Measurements from ENCODE around the gene ARHGAP9.
A peak's percentile ranks its signal among the peaks of the same experiment; 100 is the strongest.

The ARHGAP9 gene

GRCh38 chr12:57471661-57472060 is 8.0 kb downstream of the ARHGAP9 start:
- no peak for DNase-seq

GRCh38 chr12:57470970-57471656 is 8.6 kb downstream of the ARHGAP9 start:
- no peak for DNase-seq

DNA sequence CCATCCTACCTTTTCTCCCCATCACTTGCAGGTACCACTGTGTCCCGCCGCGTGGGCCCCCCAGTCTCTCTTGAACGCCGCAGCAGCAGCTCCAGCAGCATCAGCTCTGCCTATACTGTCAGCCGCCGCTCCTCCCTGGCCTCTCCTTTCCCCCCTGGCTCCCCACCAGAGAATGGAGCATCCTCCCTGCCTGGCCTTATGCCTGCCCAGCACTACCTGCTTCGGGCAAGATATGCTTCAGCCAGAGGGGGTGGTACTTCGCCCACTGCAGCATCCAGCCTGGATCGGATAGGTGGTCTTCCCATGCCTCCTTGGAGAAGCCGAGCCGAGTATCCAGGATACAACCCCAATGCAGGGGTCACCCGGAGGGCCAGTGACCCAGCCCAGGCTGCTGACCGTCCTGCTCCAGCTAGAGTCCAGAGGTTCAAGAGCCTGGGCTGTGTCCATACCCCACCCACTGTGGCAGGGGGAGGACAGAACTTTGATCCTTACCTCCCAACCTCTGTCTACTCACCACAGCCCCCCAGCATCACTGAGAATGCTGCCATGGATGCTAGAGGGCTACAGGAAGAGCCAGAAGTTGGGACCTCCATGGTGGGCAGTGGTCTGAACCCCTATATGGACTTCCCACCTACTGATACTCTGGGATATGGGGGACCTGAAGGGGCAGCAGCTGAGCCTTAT is 9.2 kb downstream of the ARHGAP9 start:
- DNase-seq = no peak

DNA sequence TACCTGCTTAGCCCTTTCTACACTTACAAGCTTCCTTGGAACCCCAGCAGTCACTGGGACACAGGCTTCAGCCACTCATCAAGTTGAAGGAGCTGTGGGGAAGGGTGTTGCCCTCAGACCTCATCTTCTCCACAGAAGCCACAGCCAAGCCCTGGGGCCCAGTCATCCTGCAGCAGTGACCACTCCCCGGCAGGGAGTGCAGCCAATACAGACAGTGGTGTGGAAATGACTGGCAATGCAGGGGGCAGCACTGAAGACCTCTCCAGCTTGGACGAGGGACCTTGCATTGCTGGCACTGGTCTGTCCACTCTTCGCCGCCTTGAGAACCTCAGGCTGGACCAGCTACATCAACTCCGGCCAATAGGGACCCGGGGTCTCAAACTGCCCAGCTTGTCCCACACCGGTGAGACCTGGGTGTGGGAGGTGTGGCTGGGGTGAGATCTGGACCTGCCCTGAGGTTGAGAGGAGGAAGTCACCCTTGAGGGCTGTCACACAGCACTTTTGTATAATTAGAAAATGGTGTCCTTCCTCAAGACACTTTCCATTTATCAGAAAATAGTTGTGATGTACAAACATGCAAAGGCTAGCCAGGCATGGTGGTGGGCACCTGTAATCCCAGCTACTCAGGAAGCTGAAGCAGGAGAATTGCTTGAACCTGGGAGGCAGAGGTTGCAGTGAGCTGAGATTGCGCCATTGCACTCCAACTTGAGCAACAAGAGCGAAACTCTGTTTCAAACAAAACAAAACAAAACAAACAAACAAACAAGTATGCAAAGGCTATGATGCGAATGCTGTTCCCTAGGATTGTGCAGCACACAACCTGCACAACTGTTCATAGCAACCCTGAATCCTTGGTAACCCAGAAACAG is 10.1 kb downstream of the ARHGAP9 start:
- DNase-seq = peak; percentile 53

- DNase-seq = no peak
Measured at GRCh38 chr12:57467915-57468314, 11.8 kb downstream of the ARHGAP9 start.

DNA sequence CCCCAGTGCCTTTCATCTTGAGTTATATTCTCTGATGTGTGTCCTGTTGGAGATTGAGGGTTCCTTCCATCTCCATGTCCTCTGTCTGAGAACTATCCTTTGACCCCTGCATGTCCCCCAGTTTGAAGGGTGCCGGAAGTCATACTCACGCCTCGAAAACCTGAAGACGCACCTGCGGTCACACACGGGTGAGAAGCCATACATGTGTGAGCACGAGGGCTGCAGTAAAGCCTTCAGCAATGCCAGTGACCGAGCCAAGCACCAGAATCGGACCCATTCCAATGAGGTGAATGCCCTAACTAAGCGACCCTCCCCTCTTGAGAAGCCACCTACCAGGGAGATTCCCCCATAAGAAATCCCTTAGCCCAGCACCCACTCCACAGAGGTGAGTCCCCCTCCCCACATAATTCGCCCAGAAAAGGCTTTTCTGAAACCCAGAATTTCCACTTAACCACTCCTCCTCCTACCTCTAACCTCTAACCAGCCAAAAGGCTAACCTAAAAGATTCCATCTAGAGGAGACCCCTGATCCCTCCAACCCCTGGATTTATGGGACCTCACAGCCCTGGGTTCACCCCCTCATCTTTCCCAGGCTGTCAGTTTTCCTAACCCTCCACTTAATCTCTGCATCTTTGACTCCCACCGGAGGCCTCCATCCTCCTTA is 12.3 kb downstream of the ARHGAP9 start:
- DNase-seq = no peak

- no peak for DNase-seq
Measured at GRCh38 chr12:57465747-57466505, 13.7 kb downstream of the ARHGAP9 start.

DNA sequence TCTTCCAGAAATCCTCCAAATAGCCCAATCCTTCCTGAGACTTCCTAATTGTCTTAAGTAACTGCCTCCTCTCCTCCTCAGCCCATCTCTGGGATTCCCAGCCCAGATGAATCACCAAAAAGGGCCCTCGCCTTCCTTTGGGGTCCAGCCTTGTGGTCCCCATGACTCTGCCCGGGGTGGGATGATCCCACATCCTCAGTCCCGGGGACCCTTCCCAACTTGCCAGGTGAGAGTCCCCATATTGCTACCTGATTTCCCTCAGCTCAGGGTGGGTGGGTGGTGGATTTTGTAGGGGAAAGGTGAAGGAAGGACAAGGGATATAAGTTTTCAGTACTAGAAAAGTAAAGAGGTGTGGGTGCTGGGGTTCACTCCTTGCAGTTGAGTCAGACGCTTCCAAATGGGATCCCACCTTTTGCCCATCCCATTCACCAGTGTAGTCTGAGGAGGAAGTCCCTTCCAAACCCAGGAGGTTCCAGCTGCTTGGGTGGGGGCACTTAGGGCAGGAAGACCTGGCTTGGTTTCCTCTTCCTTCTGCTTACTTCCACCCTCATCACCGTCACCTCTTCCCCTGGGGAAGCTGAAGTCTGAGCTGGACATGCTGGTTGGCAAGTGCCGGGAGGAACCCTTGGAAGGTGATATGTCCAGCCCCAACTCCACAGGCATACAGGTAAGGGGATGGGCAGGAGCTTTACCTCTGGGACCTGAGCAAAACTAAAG is 14.5 kb downstream of the ARHGAP9 start:
- no peak for DNase-seq

- no peak for DNase-seq
Measured at GRCh38 chr12:57464569-57464968, 15.1 kb downstream of the ARHGAP9 start.

GRCh38 chr12:57462912-57463253 is 16.8 kb downstream of the ARHGAP9 start:
- DNase-seq = no peak

DNA sequence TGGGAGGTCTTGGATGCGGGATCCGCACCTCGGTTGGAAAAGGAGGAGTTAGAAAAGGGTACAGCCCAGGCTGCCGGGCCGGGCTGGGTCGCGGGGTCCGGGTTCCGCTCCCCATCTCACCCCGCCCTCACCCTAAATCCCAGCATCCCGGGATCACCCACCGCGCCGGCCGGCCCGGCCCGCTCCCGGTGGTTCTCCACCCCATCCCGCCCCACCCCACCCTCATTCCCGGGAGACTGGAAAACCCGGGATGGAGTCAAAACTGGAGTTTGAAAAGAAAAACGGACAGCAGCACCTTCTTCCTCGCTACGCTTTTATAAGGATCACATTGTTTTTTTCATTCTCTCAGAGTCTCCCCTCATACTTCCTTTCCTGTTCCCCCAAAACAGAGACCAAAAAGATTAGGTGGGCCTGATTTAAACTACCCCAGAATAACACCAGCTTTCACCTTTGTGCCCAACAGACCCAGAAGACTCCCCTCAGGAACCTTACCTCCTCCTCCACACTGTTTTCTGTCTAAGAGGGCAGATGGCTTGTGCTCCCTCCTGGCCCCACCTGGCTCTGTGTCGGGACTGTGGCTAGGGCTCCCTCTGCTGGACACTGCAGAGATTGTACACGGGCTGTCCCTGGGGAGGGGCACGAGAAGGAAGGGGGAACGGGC is 17.3 kb downstream of the ARHGAP9 start:
- peak; percentile 94 for DNase-seq

DNA sequence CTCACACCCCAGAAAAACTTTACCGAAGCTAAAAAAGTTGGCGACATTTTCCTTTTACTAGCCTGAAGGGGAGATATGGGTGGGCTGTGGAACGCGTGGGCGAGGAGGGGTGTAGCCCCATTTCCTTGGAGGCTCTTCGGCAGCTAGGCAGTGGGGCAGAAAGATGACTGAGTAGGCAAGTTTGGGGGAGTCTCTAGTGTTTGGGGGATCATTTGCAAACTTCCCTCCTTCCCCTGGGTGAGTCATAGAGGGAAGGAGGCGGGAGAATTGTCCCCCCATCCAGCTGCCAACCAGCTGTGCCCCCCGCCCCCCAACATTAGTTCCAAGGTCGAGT is 17.8 kb downstream of the ARHGAP9 start:
- no peak for DNase-seq

DNA sequence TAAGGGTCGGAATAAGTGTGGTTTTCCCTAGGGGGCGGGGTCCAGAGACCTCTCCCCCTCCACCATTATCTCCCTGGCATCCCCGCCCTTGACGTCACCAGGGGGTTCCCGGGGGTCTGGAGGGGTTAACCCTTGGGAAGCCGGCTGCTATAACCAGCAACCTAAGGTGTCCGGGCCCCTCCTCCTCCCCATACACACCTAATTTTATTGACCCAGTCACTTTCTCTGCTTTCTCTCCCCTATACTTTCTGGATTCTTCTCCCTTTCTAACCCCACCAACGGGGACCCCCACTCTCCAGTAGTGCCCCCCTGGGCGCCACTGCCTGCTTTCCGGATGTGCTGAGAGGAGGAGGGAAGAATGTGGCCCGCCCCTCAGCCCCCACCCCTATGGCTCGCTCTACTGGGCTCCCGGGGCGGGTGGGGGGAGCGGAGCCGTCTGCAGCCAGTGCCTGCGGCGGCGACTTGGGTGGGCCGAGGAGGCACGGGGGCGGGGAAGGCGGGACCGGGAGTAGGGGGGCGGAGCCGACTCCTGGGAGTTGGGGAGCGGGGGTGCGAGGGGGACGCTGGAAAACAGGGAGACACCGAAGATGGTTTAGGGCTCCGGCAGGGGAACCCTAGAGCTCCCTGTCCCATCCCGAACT is 18.3 kb downstream of the ARHGAP9 start:
- DNase-seq = peak; percentile 49

- DNase-seq = no peak
Measured at GRCh38 chr12:57460841-57461275, 18.8 kb downstream of the ARHGAP9 start.

DNA sequence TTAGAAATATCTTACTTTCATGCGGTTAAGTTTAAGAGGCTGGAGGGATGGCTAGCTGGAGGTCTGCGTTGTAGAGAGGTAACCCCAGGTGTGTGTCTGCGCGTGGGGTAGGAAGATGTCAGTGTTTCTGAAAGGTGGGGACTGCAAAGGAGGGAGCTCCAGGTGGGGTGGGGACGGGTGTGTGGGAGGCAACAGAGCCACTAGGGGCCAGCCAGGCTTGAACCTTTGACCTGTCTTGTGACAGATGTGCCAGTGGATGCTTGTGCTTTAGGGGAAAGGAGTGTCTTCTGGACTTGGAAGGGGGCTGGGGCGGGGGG is 19.2 kb downstream of the ARHGAP9 start:
- DNase-seq = no peak

- DNase-seq = no peak
Measured at GRCh38 chr12:57459750-57460467, 19.8 kb downstream of the ARHGAP9 start, which contains the start of gene GLI1. Gene GLI1, plus strand, starts transcription at chr12:57459785. Its CDS starts 3,907 bp downstream, at chr12:57463692.

DNA sequence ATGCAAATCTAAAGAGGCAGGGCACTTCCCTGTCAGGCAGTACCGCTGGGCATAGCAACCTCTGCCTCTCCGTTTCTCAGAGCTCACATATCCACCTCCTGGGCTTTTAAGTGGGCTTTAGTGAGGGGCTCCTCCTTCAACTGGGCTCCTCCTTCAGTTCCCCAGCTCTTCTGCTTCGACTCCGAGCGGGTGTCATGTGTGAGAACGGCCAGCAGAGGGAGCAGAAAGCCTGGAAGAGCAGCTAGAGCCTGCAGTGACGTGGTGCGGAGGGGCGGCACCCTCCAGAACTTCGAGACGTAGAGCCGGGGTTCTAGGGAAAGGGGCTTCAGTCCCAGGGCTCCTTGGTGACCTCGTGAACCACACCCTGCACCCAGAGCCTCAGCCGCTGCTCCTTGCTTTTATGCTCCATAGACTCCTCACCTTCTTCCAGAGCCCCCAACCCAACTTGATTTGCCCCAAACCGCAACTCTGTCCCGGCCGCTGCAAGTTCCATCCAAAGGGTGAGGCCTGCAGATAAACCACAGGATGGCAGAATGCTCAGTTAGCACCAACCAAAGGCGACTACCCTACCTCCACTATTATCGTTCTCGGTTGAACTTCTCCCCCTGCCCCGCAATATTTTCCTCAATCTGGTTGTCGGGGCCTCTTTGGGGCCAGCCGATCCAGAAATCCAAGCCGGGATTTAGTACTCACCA is 20.5 kb downstream of the ARHGAP9 start:
- peak; percentile 98 for DNase-seq

GRCh38 chr12:57458665-57459054 is 21.0 kb downstream of the ARHGAP9 start:
- DNase-seq = no peak

- no peak for DNase-seq
Measured at GRCh38 chr12:57456737-57457490, 22.8 kb downstream of the ARHGAP9 start.

All from hematopoietic multipotent progenitor cell treated with erythropoietin and hydrocortisone succinate and interleukin-3 and kit ligand, for 4 days (in vitro differentiated cells).